LNCAP (cell line): ENCODE measurements around the gene FBF1.

Experiments
- CTCF ChIP-seq: fragments of 450-650 bp; IDR thresholded peaks from 2 replicates; pipeline ENCODE4 v1.5.1; 2017; ENCODE audit warnings: mild to moderate bottlenecking

The FBF1 gene

GRCh38 chr17:75940727-75941441 is at the start of gene FBF1:
FBF1 (minus strand) TSS chr17:75941042; CDS start chr17:75938149, 2,893 bp downstream.
- TF ChIP-seq CTCF, result no peak

- no peak for TF ChIP-seq CTCF
Observed at GRCh38 chr17:75987041-75987440, 46.2 kb upstream of the FBF1 start.

- no peak for TF ChIP-seq CTCF
Observed at GRCh38 chr17:75985986-75986385, 45.1 kb upstream of the FBF1 start.

GRCh38 chr17:75983501-75984181 is 42.8 kb upstream of the FBF1 start:
- TF ChIP-seq CTCF, result no peak

- TF ChIP-seq CTCF, result no peak
Observed at GRCh38 chr17:75981019-75981615, 40.3 kb upstream of the FBF1 start.

GRCh38 chr17:75980188-75981018 is 39.6 kb upstream of the FBF1 start:
- no peak for TF ChIP-seq CTCF

- TF ChIP-seq CTCF, result no peak
Observed at GRCh38 chr17:75979705-75980187, 38.9 kb upstream of the FBF1 start.
